Measurements from ENCODE around the gene SLC9A1. TPM values are rescaled to one million over a fixed set of nuclear protein-coding genes. Genes with fewer than 3 reads are reported as not detected.

Gene SLC9A1
- total RNA-seq, 1 experiment from 2014 or later = 2.4 TPM

GRCh38 chr1:27116697-27117096 lies 38.2 kb downstream of the SLC9A1 start:
- DNase-seq (ENCODE audit: low read depth, low spot score) = no peak
- in situ Hi-C loops (cut with HindIII; ENCODE audit: low pct_unique_long_range_greater_than_20kb, low sequenced_read_pairs) = no loop called here

GRCh38 chr1:27116232-27116631 lies 38.7 kb downstream of the SLC9A1 start:
- DNase-seq (ENCODE audit: low read depth, low spot score) = no peak
- in situ Hi-C loops (cut with HindIII; ENCODE audit: low pct_unique_long_range_greater_than_20kb, low sequenced_read_pairs) = no loop called here

- DNase-seq (ENCODE audit: low read depth, low spot score) = no peak
- in situ Hi-C loops (cut with HindIII; ENCODE audit: low pct_unique_long_range_greater_than_20kb, low sequenced_read_pairs) = no loop called here
These were observed 40.4 kb downstream of the SLC9A1 start for GRCh38 chr1:27114546-27114945.

GRCh38 chr1:27113861-27114260 lies 41.1 kb downstream of the SLC9A1 start:
- no peak for DNase-seq (ENCODE audit: low read depth, low spot score)
- in situ Hi-C loops (cut with HindIII; ENCODE audit: low pct_unique_long_range_greater_than_20kb, low sequenced_read_pairs) = no loop called here

GRCh38 chr1:27111626-27112573 lies 43.0 kb downstream of the SLC9A1 start:
- in situ Hi-C loops (cut with HindIII; ENCODE audit: low pct_unique_long_range_greater_than_20kb, low sequenced_read_pairs) = no loop called here

GRCh38 chr1:27109103-27109822 lies 45.7 kb downstream of the SLC9A1 start:
- DNase-seq (ENCODE audit: low read depth, low spot score) = peak; percentile 69
- in situ Hi-C loops (cut with HindIII; ENCODE audit: low pct_unique_long_range_greater_than_20kb, low sequenced_read_pairs) = no loop called here

More at GRCh38 chr1:27111626-27112573, 43.0 kb downstream of the SLC9A1 start:
- DNase-seq (ENCODE audit: low read depth, low spot score) = peak; percentile 73

GRCh38 chr1:27108588-27108987 lies 46.3 kb downstream of the SLC9A1 start:
- no peak for DNase-seq (ENCODE audit: low read depth, low spot score)
- in situ Hi-C loops (cut with HindIII; ENCODE audit: low pct_unique_long_range_greater_than_20kb, low sequenced_read_pairs) = no loop called here

GRCh38 chr1:27106561-27107323 lies 48.2 kb downstream of the SLC9A1 start:
- in situ Hi-C loops (cut with HindIII; ENCODE audit: low pct_unique_long_range_greater_than_20kb, low sequenced_read_pairs) = no loop called here
- no peak for DNase-seq (ENCODE audit: low read depth, low spot score)

- no peak for DNase-seq (ENCODE audit: low read depth, low spot score)
- in situ Hi-C loops (cut with HindIII; ENCODE audit: low pct_unique_long_range_greater_than_20kb, low sequenced_read_pairs) = no loop called here
These were observed 49.9 kb downstream of the SLC9A1 start for GRCh38 chr1:27105018-27105417.

- no peak for DNase-seq (ENCODE audit: low read depth, low spot score)
- in situ Hi-C loops (cut with HindIII; ENCODE audit: low pct_unique_long_range_greater_than_20kb, low sequenced_read_pairs) = no loop called here
These were observed 51.4 kb downstream of the SLC9A1 start for GRCh38 chr1:27103498-27103897.

- in situ Hi-C loops (cut with HindIII; ENCODE audit: low pct_unique_long_range_greater_than_20kb, low sequenced_read_pairs) = no loop called here
- peak; percentile 62 for DNase-seq (ENCODE audit: low read depth, low spot score)
These were observed 52.0 kb downstream of the SLC9A1 start for GRCh38 chr1:27102707-27103468.

GRCh38 chr1:27102134-27102706 lies 52.7 kb downstream of the SLC9A1 start:
- in situ Hi-C loops (cut with HindIII; ENCODE audit: low pct_unique_long_range_greater_than_20kb, low sequenced_read_pairs) = no loop called here
- no peak for DNase-seq (ENCODE audit: low read depth, low spot score)

GRCh38 chr1:27101696-27102095 lies 53.2 kb downstream of the SLC9A1 start:
- in situ Hi-C loops (cut with HindIII; ENCODE audit: low pct_unique_long_range_greater_than_20kb, low sequenced_read_pairs) = no loop called here
- DNase-seq (ENCODE audit: low read depth, low spot score) = no peak

- in situ Hi-C loops (cut with HindIII; ENCODE audit: low pct_unique_long_range_greater_than_20kb, low sequenced_read_pairs) = no loop called here
- no peak for DNase-seq (ENCODE audit: low read depth, low spot score)
These were observed 53.9 kb downstream of the SLC9A1 start for GRCh38 chr1:27101054-27101491.

GRCh38 chr1:27100335-27101053 lies 54.4 kb downstream of the SLC9A1 start:
- in situ Hi-C loops (cut with HindIII; ENCODE audit: low pct_unique_long_range_greater_than_20kb, low sequenced_read_pairs) = no loop called here
- DNase-seq (ENCODE audit: low read depth, low spot score) = no peak

GRCh38 chr1:27099587-27100334 lies 55.2 kb downstream of the SLC9A1 start:
- in situ Hi-C loops (cut with HindIII; ENCODE audit: low pct_unique_long_range_greater_than_20kb, low sequenced_read_pairs) = no loop called here
- DNase-seq (ENCODE audit: low read depth, low spot score) = no peak
